ENCODE data around the gene KAT7.

Gene KAT7

GRCh38 chr17:49858796-49859195 lies 70.3 kb downstream of the KAT7 start:
- DNase-seq (ENCODE audit: low read depth): no peak
- H3K4me3 ChIP-seq (ENCODE audit: low read depth, low read length): no peak overlapping the region
- TF ChIP-seq, protein P1, sequence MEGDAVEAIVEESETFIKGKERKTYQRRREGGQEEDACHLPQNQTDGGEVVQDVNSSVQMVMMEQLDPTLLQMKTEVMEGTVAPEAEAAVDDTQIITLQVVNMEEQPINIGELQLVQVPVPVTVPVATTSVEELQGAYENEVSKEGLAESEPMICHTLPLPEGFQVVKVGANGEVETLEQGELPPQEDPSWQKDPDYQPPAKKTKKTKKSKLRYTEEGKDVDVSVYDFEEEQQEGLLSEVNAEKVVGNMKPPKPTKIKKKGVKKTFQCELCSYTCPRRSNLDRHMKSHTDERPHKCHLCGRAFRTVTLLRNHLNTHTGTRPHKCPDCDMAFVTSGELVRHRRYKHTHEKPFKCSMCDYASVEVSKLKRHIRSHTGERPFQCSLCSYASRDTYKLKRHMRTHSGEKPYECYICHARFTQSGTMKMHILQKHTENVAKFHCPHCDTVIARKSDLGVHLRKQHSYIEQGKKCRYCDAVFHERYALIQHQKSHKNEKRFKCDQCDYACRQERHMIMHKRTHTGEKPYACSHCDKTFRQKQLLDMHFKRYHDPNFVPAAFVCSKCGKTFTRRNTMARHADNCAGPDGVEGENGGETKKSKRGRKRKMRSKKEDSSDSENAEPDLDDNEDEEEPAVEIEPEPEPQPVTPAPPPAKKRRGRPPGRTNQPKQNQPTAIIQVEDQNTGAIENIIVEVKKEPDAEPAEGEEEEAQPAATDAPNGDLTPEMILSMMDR (IDR thresholded peaks at IDR 0.05; ENCODE audit: low read depth, low read length, missing control alignments): no peak

GRCh38 chr17:49859991-49860953 lies 71.8 kb downstream of the KAT7 start:
- no peak overlapping the region for H3K4me3 ChIP-seq (ENCODE audit: low read depth, low read length)
- DNase-seq (ENCODE audit: low read depth): no peak
- TF ChIP-seq, protein P1 (IDR thresholded peaks at IDR 0.05; ENCODE audit: low read depth, low read length, missing control alignments): no peak

GRCh38 chr17:49861150-49861884 lies 72.8 kb downstream of the KAT7 start:
- TF ChIP-seq, protein P1 (IDR thresholded peaks at IDR 0.05; ENCODE audit: low read depth, low read length, missing control alignments): peak; percentile 78
- DNase-seq (ENCODE audit: low read depth): no peak
- H3K4me3 ChIP-seq (ENCODE audit: low read depth, low read length): no peak overlapping the region

GRCh38 chr17:49862781-49863331 lies 74.4 kb downstream of the KAT7 start:
- DNase-seq (ENCODE audit: low read depth): no peak

DNA sequence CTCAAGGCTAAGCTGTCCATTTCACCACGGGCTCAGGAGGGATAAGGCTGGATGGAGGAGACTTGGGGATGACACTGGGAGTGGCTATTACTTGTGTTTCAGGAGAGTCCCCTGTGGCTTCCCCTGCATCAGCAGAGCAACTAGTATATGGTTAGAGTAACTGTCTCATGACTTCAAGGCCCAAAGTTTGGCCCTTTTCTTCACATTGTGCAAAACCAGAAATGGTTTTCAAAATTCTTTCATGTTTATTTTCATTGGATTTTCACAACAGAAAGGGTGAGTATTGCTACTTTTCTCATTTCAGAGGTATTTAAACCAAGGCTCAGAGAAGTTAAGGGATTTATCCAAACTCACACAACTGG lies 77.5 kb downstream of the KAT7 start:
- TF ChIP-seq, protein P1 (IDR thresholded peaks at IDR 0.05; ENCODE audit: low read depth, low read length, missing control alignments): no peak
- no peak overlapping the region for H3K4me3 ChIP-seq (ENCODE audit: low read depth, low read length)

More at GRCh38 chr17:49862781-49863331, 74.4 kb downstream of the KAT7 start:
- TF ChIP-seq, protein P1 (IDR thresholded peaks at IDR 0.05; ENCODE audit: low read depth, low read length, missing control alignments): no peak
- no peak overlapping the region for H3K4me3 ChIP-seq (ENCODE audit: low read depth, low read length)

GRCh38 chr17:49866882-49867413 lies 78.5 kb downstream of the KAT7 start:
- no peak for DNase-seq (ENCODE audit: low read depth)
- H3K4me3 ChIP-seq (ENCODE audit: low read depth, low read length): no peak overlapping the region
- TF ChIP-seq, protein P1 (IDR thresholded peaks at IDR 0.05; ENCODE audit: low read depth, low read length, missing control alignments): no peak

More for the DNA sequence above, 77.5 kb downstream of the KAT7 start:
- DNase-seq (ENCODE audit: low read depth): no peak
